Smooth muscle cell (in vitro differentiated cells): ENCODE results near the gene SLCO2B1. TPM values are rescaled to one million over a fixed set of nuclear protein-coding genes. Genes with fewer than 3 reads are reported as not detected.
A peak's percentile ranks its signal among the peaks of the same experiment; 100 is the strongest.

Experiments
- DNase-seq: peaks from one replicate; lab custom pipeline; 2025; ENCODE audit not compliant: unreplicated experiment; lab: John Stamatoyannopoulos, UW
- H2AFZ ChIP-seq: fragments of 200-600 bp; sonication (generic); 2 replicates; pipeline ENCODE4 v1.6.0; 2016; ENCODE audit warnings: antibody characterized with exemption, low read depth, mild to moderate bottlenecking
- H3F3A ChIP-seq: fragments of 200-600 bp; sonication (generic); 2 replicates; pipeline ENCODE4 v1.6.0; 2017; ENCODE audit warnings: antibody characterized with exemption, low read depth
- H3K27ac ChIP-seq: fragments of 200-600 bp; sonication (generic); 2 replicates; pipeline ENCODE4 v1.5.1; 2016; ENCODE audit warnings: low read depth, mild to moderate bottlenecking
- H3K27me3 ChIP-seq: fragments of 200-600 bp; sonication (generic); 2 replicates; pipeline ENCODE4 v1.6.1; 2016; ENCODE audit warnings: low read depth, mild to moderate bottlenecking
- H3K36me3 ChIP-seq: fragments of 200-600 bp; sonication (generic); 2 replicates; pipeline ENCODE4 v1.5.1; 2016; ENCODE audit warnings: low read depth
- H3K4me1 ChIP-seq: fragments of 200-600 bp; sonication (generic); 2 replicates; pipeline ENCODE4 v1.5.1; 2016; ENCODE audit warnings: low read depth
- H3K4me2 ChIP-seq: fragments of 200-600 bp; sonication (generic); 2 replicates; pipeline ENCODE4 v1.6.0; 2016; ENCODE audit warnings: mild to moderate bottlenecking
- H3K4me3 ChIP-seq: fragments of 200-600 bp; sonication (generic); 2 replicates; pipeline ENCODE4 v1.5.1; 2016; ENCODE audit warnings: mild to moderate bottlenecking
- H3K79me2 ChIP-seq: fragments of 200-600 bp; sonication (generic); 2 replicates; pipeline ENCODE4 v1.6.0; 2016; ENCODE audit warnings: low read depth, mild to moderate bottlenecking
- H3K9ac ChIP-seq: fragments of 200-600 bp; sonication (generic); 2 replicates; pipeline ENCODE4 v1.6.0; 2016; ENCODE audit warnings: low read depth
- H3K9me3 ChIP-seq: fragments of 200-600 bp; sonication (generic); replicated peaks from 2 replicates; pipeline ENCODE4 v1.5.1; 2016; ENCODE audit warnings: low read depth
- H4K20me1 ChIP-seq: fragments of 200-600 bp; sonication (generic); 2 replicates; pipeline ENCODE4 v1.6.0; 2016; ENCODE audit warnings: low read depth
- CTCF ChIP-seq: fragments of 200-600 bp; sonication (generic); IDR thresholded peaks from 2 replicates; pipeline ENCODE4 v1.5.1; 2017; ENCODE audit warnings: borderline replicate concordance, mild to moderate bottlenecking, antibody characterized with exemption; ENCODE audit not compliant: insufficient read depth, poor library complexity, severe bottlenecking
- WGBS: methylation state at CpG from one replicate; pipeline ENCODE4 v1.1.7; 2016; ENCODE audit warnings: low lambda C conversion rate; 5-methylcytosine and 5-hydroxymethylcytosine counted together
- polyA plus RNA-seq: library from polyadenylated mRNA; unstranded; fragments of >200 nt; fragmentation: Nextera tagmentation; extraction: Ambion mirVana; gene quantifications from 2 replicates; pipeline ENCODE4 v1.2.1, GENCODE V29; 2016
- total RNA-seq: library from RNA; depleted of rRNA; stranded (reverse); fragments of >200 nt; gene quantifications from 2 replicates; pipeline ENCODE4 v1.2.3, GENCODE V29; 2014

Gene SLCO2B1
- total and polyA plus RNA-seq, 2 experiments from 2014 or later, result 0.30 TPM; not detected in 1

GRCh38 chr11:75204685-75205563 is 54.0 kb downstream of the SLCO2B1 start:
- no peak overlapping the region for H2AFZ ChIP-seq
- H3K36me3 ChIP-seq, result no peaks in the 10 kb centered on the region
- WGBS, result 29% methylated on average over 9 of the region's 9 CpGs
- peak; percentile 93 for TF ChIP-seq CTCF
- H3K9me3 ChIP-seq, result no peaks in the 10 kb centered on the region
- no peaks in the 10 kb centered on the region for H3K4me1 ChIP-seq
- no peak overlapping the region for H3K4me2 ChIP-seq
- DNase-seq, result peak; percentile 68
- H3K79me2 ChIP-seq, result no peaks in the 10 kb centered on the region
- H3K27me3 ChIP-seq, result peaks cover 18% of the 10 kb centered on the region
- no peak overlapping the region for H3K9ac ChIP-seq
- no peaks in the 10 kb centered on the region for H4K20me1 ChIP-seq
- no peak overlapping the region for H3K27ac ChIP-seq
- H3K4me3 ChIP-seq, result no peak overlapping the region
- H3F3A ChIP-seq, result no peaks in the 10 kb centered on the region

GRCh38 chr11:75205564-75206020 is 54.7 kb downstream of the SLCO2B1 start:
- Histone ChIP-seq H3K9me3 (no peaks in the 10 kb centered on the region), H3F3A (no peaks in the 10 kb centered on the region), H3K4me3 (no peak overlapping the region), H3K36me3 (no peaks in the 10 kb centered on the region), H3K79me2 (no peaks in the 10 kb centered on the region), H4K20me1 (no peaks in the 10 kb centered on the region), H2AFZ (no peak overlapping the region), H3K9ac (no peak overlapping the region), H3K4me1 (no peaks in the 10 kb centered on the region), H3K27ac (no peak overlapping the region), H3K4me2 (no peak overlapping the region), H3K27me3 (peaks cover 18% of the 10 kb centered on the region)
- no peak for TF ChIP-seq CTCF
- 67% methylated on average over 5 of the region's 5 CpGs for WGBS
- no peak for DNase-seq

GRCh38 chr11:75208446-75208845 is 57.5 kb downstream of the SLCO2B1 start:
- no peaks in the 10 kb centered on the region for H3K36me3 ChIP-seq
- WGBS, result 49% methylated on average over 2 of the region's 2 CpGs
- H3K9ac ChIP-seq, result no peak overlapping the region
- no peak overlapping the region for H3K4me2 ChIP-seq
- H3K27me3 ChIP-seq, result peaks cover 18% of the 10 kb centered on the region
- no peak for DNase-seq
- H3K27ac ChIP-seq, result no peak overlapping the region
- no peaks in the 10 kb centered on the region for H3K4me1 ChIP-seq
- H4K20me1 ChIP-seq, result no peaks in the 10 kb centered on the region
- H2AFZ ChIP-seq, result no peak overlapping the region
- no peaks in the 10 kb centered on the region for H3K79me2 ChIP-seq
- TF ChIP-seq CTCF, result no peak
- H3K9me3 ChIP-seq, result no peaks in the 10 kb centered on the region
- H3F3A ChIP-seq, result no peaks in the 10 kb centered on the region
- no peak overlapping the region for H3K4me3 ChIP-seq
